Measurements from ENCODE around the gene HBEGF.

DNA sequence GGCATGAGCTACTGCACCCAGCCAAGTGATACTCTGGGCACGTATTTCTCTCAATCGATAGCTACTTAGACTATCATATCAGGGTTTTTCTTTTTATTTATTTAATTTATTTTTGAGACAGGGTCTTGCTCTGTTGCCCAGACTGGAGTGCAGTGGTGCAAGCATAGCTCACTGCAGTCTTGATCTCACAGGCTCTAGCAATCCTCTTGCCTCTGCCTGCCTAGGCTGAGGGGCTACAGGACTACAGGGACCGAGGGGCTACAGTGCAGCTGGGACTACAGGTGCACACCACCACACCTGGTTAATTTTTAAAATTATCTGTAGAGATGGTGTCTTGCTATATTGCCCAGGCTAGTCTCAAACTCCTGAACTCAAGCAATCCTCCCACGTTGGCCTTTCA, 34.9 kb upstream of the HBEGF start:
- TF ChIP-seq EZH2 (IDR thresholded peaks at IDR 0.05; ENCODE audit: insufficient read depth, poor library complexity, severe bottlenecking) (no peak), EZH2phosphoT487 (IDR thresholded peaks at IDR 0.05; ENCODE audit: insufficient read depth, low read depth) (no peak)

All from GM23248 (cell line).